DOHH2 (cell line): ENCODE results near the gene SMG6.

Experiments
- H3F3A ChIP-seq: fragments of 200-600 bp; sonication (generic), shearing (Covaris generic); 2 replicates; pipeline ENCODE4 v1.6.0; 2016; ENCODE audit warnings: antibody characterized with exemption, mild to moderate bottlenecking; ENCODE audit not compliant: control insufficient read depth, insufficient read depth
- H3K27ac ChIP-seq: fragments of 200-600 bp; sonication (generic); 2 replicates; pipeline ENCODE4 v1.5.1; 2014; ENCODE audit warnings: low read depth, mild to moderate bottlenecking, low read length, moderate library complexity
- H3K27me3 ChIP-seq: fragments of 200-600 bp; sonication (generic); 2 replicates; pipeline ENCODE4 v1.6.1; 2014; ENCODE audit warnings: mild to moderate bottlenecking, low read length, mixed read lengths; ENCODE audit not compliant: control insufficient read depth
- H3K36me3 ChIP-seq: fragments of 200-600 bp; sonication (generic); 2 replicates; pipeline ENCODE4 v1.6.1; 2014; ENCODE audit warnings: mild to moderate bottlenecking, low read length, moderate library complexity, mixed read lengths; ENCODE audit not compliant: control insufficient read depth
- H3K4me1 ChIP-seq: fragments of 200-600 bp; sonication (generic); 2 replicates; pipeline ENCODE4 v1.6.1; 2014; ENCODE audit warnings: mild to moderate bottlenecking, low read length, mixed read lengths; ENCODE audit not compliant: control insufficient read depth
- H3K4me2 ChIP-seq: fragments of 200-600 bp; sonication (generic); 2 replicates; pipeline ENCODE4 v1.6.0; 2014; ENCODE audit warnings: mild to moderate bottlenecking, low read length, moderate library complexity
- H3K4me3 ChIP-seq: fragments of 200-600 bp; sonication (generic); 2 replicates; pipeline ENCODE4 v1.5.1; 2014; ENCODE audit warnings: mild to moderate bottlenecking, low read length, mixed read lengths
- H3K79me2 ChIP-seq: fragments of 200-600 bp; sonication (generic); 2 replicates; pipeline ENCODE4 v1.6.1; 2014; ENCODE audit warnings: mild to moderate bottlenecking, low read length, mixed read lengths; ENCODE audit not compliant: control insufficient read depth
- H3K9me2 ChIP-seq: fragments of 200-600 bp; sonication (generic); replicated peaks from 2 replicates; pipeline ENCODE4 v1.6.1; 2014; ENCODE audit warnings: mild to moderate bottlenecking, low read length, mixed read lengths; ENCODE audit not compliant: control insufficient read depth
- H3K9me3 ChIP-seq: fragments of 200-600 bp; sonication (generic); 2 replicates; pipeline ENCODE4 v1.6.1; 2014; ENCODE audit warnings: antibody characterized with exemption, low read length, mixed read lengths; ENCODE audit not compliant: control insufficient read depth, insufficient read depth
- H4K20me1 ChIP-seq: fragments of 200-600 bp; sonication (generic); 2 replicates; pipeline ENCODE4 v1.6.0; 2014; ENCODE audit warnings: low read depth, mild to moderate bottlenecking, antibody characterized with exemption, low read length, moderate library complexity; ENCODE audit not compliant: control insufficient read depth, insufficient read depth
- EZH2phosphoT487 ChIP-seq: fragments of 200-600 bp; sonication (generic); IDR thresholded peaks from 2 replicates; pipeline ENCODE4 v1.6.1; 2017; ENCODE audit warnings: borderline replicate concordance, mild to moderate bottlenecking, antibody characterized with exemption, low read length, moderate library complexity, mixed read lengths
- TF ChIP-seq, protein P1 (sequence below): fragments of 200-600 bp; sonication (generic); IDR thresholded peaks from one replicate; pipeline ENCODE4 v1.5.1; 2014; ENCODE audit warnings: antibody characterized with exemption, mild to moderate bottlenecking, low read depth, low read length; ENCODE audit not compliant: poor library complexity, severe bottlenecking

Gene SMG6

DNA sequence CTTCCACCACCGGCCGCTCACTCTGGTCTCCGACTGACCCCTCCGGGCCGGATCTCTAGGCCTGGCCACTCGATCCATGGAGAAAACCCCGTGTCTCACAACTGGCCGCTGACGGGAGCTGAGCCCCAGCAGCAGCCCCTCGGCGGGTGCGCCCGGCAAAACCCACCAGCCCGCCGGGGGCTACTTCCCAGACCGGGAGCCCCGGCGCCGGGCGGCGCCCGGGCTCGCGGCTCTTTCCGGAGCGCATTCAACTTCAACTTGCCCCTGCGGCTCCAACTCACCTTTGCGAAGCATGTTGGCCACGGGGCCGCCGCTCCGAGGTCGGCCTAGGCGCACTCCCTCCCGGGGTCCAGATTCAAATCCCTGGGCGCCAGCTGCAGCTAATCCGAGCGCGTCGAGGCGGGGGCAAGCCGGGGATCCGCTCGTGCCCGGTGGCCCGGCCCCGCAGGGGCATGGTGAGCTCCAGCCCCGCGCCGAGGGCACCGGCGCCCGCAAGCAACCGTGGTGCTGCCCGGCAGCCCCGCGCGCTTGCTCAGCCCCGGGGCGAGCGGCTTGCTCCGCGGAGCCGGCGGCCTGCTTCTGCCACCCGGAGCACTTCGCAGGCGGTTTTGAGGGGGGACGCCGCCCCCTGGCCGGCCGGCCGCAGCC lies 278.9 kb downstream of the SMG6 start:
- no peaks in the 10 kb centered on the region for H3K9me2 ChIP-seq
- H3K4me3 ChIP-seq: peak overlapping the region; percentile 26; the same call in 1 of the 2 replicates
- no peaks in the 10 kb centered on the region for H3K79me2 ChIP-seq
- H3K27ac ChIP-seq: no peak overlapping the region
- H3K4me1 ChIP-seq: peaks cover 13% of the 10 kb centered on the region
- H3K4me2 ChIP-seq: peak overlapping the region; percentile 53
- H3K36me3 ChIP-seq: no peaks in the 10 kb centered on the region
- no peaks in the 10 kb centered on the region for H3K9me3 ChIP-seq
- H3K27me3 ChIP-seq: peaks cover 64% of the 10 kb centered on the region
- H4K20me1 ChIP-seq: no peaks in the 10 kb centered on the region
- H3F3A ChIP-seq: no peaks in the 10 kb centered on the region
- TF ChIP-seq, protein P1, sequence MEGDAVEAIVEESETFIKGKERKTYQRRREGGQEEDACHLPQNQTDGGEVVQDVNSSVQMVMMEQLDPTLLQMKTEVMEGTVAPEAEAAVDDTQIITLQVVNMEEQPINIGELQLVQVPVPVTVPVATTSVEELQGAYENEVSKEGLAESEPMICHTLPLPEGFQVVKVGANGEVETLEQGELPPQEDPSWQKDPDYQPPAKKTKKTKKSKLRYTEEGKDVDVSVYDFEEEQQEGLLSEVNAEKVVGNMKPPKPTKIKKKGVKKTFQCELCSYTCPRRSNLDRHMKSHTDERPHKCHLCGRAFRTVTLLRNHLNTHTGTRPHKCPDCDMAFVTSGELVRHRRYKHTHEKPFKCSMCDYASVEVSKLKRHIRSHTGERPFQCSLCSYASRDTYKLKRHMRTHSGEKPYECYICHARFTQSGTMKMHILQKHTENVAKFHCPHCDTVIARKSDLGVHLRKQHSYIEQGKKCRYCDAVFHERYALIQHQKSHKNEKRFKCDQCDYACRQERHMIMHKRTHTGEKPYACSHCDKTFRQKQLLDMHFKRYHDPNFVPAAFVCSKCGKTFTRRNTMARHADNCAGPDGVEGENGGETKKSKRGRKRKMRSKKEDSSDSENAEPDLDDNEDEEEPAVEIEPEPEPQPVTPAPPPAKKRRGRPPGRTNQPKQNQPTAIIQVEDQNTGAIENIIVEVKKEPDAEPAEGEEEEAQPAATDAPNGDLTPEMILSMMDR: no peak
- TF ChIP-seq EZH2phosphoT487: peak; percentile 88

DNA sequence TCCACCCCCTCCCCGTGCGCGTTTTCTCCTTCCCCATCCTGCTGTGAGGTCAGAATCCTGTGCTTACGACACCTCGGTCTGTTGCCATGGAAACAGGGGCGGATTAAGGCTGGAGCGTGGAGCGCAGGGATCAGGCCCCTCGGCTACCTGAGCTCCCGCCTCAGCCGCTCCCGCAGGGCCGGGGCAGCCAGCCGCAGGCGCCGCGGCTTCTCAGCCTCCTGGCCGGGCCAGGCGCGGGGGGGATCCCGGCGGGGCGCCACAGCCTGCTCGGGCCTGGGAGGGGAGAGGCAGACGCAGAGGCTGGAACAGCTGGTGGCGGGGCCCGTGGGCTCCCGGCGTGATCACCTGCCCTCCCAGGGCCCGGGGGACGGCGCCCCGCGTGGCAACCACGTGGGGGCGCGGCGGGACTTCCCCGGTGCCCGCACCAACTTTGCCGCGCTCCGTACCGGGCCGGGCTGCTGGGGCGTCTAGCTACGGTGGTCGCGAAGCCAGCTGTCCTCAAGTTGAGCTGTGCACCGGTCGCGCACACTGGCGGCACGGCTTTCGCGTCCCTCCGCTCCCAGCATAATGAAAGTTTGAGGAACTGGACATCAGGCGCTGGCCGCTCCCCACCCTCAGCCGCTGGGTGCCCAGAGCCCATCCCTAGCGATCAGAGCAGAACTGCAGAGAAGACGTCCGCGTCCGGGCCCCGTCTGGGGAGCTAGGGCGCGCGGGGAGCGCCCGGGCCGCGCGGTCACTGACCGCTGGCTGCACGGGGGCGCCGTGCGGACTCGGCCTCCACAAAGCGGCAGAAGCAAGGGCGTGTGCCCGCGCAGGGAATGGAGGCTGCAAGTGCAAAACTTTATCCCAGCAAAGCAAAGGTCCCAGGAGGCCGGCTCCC lies 279.7 kb downstream of the SMG6 start:
- H3K4me1 ChIP-seq: peaks cover 10% of the 10 kb centered on the region; the same call in 1 of the 2 replicates
- no peaks in the 10 kb centered on the region for H3K79me2 ChIP-seq
- peaks cover 70% of the 10 kb centered on the region for H3K27me3 ChIP-seq
- H3K27ac ChIP-seq: no peak overlapping the region
- H3K4me3 ChIP-seq: no peak overlapping the region
- H3K36me3 ChIP-seq: no peaks in the 10 kb centered on the region
- H4K20me1 ChIP-seq: no peaks in the 10 kb centered on the region; the same call in 1 of the 2 replicates
- no peaks in the 10 kb centered on the region for H3F3A ChIP-seq
- H3K9me2 ChIP-seq: no peaks in the 10 kb centered on the region
- no peak overlapping the region for H3K4me2 ChIP-seq
- H3K9me3 ChIP-seq: no peaks in the 10 kb centered on the region
- TF ChIP-seq EZH2phosphoT487: no peak
- TF ChIP-seq, protein P1: no peak

DNA sequence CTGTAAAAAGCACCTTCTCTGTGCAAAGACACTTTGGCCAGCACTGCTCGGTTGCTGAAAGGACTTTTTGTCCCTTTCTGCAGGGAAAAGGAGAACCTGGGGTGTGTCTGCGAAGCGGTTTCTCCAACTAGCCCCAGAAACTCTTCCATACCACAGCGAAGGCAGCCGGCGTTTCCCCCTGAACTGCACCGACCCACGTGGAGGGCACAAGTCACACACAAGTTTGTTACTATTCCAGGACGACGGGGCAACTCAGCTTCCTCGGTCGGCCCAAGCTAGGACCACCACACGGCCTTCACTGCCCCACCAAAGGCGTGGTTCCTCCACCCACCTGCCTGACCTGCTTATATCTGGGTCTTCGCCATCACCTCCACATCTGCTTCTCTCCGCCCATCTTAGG lies 280.3 kb downstream of the SMG6 start:
- Histone ChIP-seq H3K36me3 (no peaks in the 10 kb centered on the region), H3K4me2 (no peak overlapping the region), H3K27me3 (peaks cover 77% of the 10 kb centered on the region), H3K9me3 (no peaks in the 10 kb centered on the region), H3K9me2 (no peaks in the 10 kb centered on the region), H4K20me1 (no peaks in the 10 kb centered on the region; the same call in 1 of the 2 replicates), H3K79me2 (no peaks in the 10 kb centered on the region), H3K4me3 (no peak overlapping the region), H3F3A (no peaks in the 10 kb centered on the region), H3K4me1 (peaks cover 10% of the 10 kb centered on the region; the same call in 1 of the 2 replicates), H3K27ac (no peak overlapping the region)
- TF ChIP-seq, protein P1: no peak
